ENCODE measurements around the gene ACTN2. TPM values are rescaled to one million over a fixed set of nuclear protein-coding genes. Genes with fewer than 3 reads are reported as not detected.

Gene ACTN2
- total RNA-seq, 2 donors from 2014 or later: 0.37 to 0.50 TPM

GRCh38 chr1:236686815-236687160 lies 489 bp downstream of the ACTN2 start:
- peaks cover 8 to 9% of the 10 kb centered on the region in 2 donors for H3K36me3 Mint-ChIP-seq
- ATAC-seq: peak in 1 of 2 donors; percentile 12

GRCh38 chr1:236687273-236687672 lies 974 bp downstream of the ACTN2 start:
- Mint-ChIP-seq H3K36me3 (peaks cover 8 to 9% of the 10 kb centered on the region in 2 donors), H3K9me3 (peaks cover 7% of the 10 kb centered on the region in 2 donors), H3K27ac (no peak overlapping the region)
- DNase-seq (ENCODE audit: low spot score in 2 of 2): no peak
- ATAC-seq: no peak

More at GRCh38 chr1:236686815-236687160, 489 bp downstream of the ACTN2 start:
- DNase-seq (ENCODE audit: low spot score in 2 of 2): no peak
- H3K27ac Mint-ChIP-seq: no peak overlapping the region
- H3K9me3 Mint-ChIP-seq: peaks cover 7% of the 10 kb centered on the region in 2 donors

- peaks cover 7% of the 10 kb centered on the region in 2 donors for H3K9me3 Mint-ChIP-seq
- ATAC-seq (no peak), DNase-seq (ENCODE audit: low spot score in 2 of 2) (no peak)
- peaks cover 8 to 9% of the 10 kb centered on the region in 2 donors for H3K36me3 Mint-ChIP-seq
- H3K27ac Mint-ChIP-seq: no peak overlapping the region
These were observed 2.4 kb downstream of the ACTN2 start for GRCh38 chr1:236688705-236689104.

GRCh38 chr1:236689713-236690569 lies 3.6 kb downstream of the ACTN2 start:
- peak in 1 of 2 donors; percentile 34 for ATAC-seq
- no peak for DNase-seq (ENCODE audit: low spot score in 2 of 2)
- Mint-ChIP-seq H3K36me3 (peaks cover 8 to 9% of the 10 kb centered on the region in 2 donors), H3K9me3 (peaks cover 7% of the 10 kb centered on the region in 2 donors), H3K27ac (no peak overlapping the region)

- ATAC-seq: no peak
- Mint-ChIP-seq H3K36me3 (no peaks in the 10 kb centered on the region), H3K9me3 (no peaks in the 10 kb centered on the region), H3K27ac (no peak overlapping the region)
- DNase-seq (ENCODE audit: low spot score in 2 of 2): no peak
These were observed 5.0 kb downstream of the ACTN2 start for GRCh38 chr1:236691348-236691747.

DNA sequence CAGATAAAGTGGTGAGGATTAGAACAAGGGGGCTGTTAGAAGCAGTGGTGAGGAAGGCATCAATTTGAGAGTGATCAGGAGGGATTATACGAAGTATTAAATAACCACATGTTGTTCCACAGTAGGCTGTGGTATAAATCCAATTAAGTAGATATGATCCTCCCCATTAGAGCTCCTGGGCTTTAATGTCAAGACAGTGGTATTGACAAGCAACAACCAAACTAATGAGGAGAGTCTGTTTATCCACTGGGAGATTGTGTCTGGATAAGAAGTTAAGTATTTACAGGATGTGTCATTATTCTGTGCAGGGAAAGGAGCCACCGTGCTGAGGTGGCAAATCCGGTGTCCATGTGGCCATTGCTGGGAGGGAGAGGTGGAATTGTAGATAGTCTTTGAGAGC lies 5.8 kb downstream of the ACTN2 start:
- H3K27ac Mint-ChIP-seq: no peak overlapping the region
- no peak for DNase-seq (ENCODE audit: low spot score in 2 of 2)
- H3K9me3 Mint-ChIP-seq: no peaks in the 10 kb centered on the region
- H3K36me3 Mint-ChIP-seq: no peaks in the 10 kb centered on the region
- no peak for ATAC-seq

DNA sequence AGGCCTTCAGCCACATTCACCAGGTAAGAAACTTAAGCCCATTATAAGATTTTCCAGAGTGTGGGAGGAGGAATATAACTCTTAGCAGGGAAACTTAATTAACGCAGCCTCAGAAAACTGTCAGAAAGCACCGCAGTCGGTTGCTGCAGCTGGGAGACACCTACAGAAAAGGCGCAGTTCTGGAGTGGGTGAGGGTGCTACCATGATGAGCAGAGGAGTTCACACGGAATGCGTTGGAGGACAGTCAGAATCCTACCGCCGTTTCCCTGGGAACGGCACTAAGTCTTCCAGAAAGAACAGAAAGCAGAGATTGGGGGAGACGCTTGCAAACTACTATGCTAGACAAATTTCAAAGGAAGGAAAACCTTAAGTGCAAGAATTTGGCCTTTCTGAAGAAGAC lies 6.4 kb downstream of the ACTN2 start:
- no peaks in the 10 kb centered on the region for H3K36me3 Mint-ChIP-seq
- no peak overlapping the region for H3K27ac Mint-ChIP-seq
- DNase-seq (ENCODE audit: low spot score in 2 of 2) (no peak), ATAC-seq (no peak)
- no peaks in the 10 kb centered on the region for H3K9me3 Mint-ChIP-seq

- Mint-ChIP-seq H3K36me3 (no peaks in the 10 kb centered on the region), H3K27ac (no peak overlapping the region), H3K9me3 (no peaks in the 10 kb centered on the region)
- ATAC-seq (no peak), DNase-seq (ENCODE audit: low spot score in 2 of 2) (no peak)
These were observed 13.1 kb downstream of the ACTN2 start for GRCh38 chr1:236699366-236699765.

- ATAC-seq (no peak), DNase-seq (ENCODE audit: low spot score in 2 of 2) (no peak)
- Mint-ChIP-seq H3K9me3 (no peaks in the 10 kb centered on the region), H3K36me3 (no peaks in the 10 kb centered on the region), H3K27ac (no peak overlapping the region)
These were observed 14.6 kb downstream of the ACTN2 start for GRCh38 chr1:236700903-236701302.

DNA sequence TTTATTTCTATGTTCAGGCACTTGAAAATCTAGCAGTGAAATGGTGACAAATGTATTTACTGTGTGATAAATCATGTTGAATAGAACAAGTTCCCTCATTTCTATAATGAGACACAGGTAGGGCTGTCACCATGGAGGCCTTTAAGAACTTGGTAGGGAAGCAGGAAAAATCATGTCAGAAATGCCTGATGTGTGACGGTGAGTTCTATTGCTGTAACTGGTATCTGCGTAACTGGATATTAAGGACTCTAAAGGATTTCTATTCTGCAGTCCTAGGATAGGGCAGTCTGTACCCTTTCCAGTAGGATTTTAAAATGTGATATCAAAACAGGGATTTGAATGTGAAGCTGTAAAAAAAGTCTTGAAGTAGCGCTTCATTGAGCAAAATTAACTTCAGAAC lies 15.5 kb downstream of the ACTN2 start:
- DNase-seq (ENCODE audit: low spot score in 2 of 2): no peak
- Mint-ChIP-seq H3K9me3 (no peaks in the 10 kb centered on the region), H3K36me3 (no peaks in the 10 kb centered on the region), H3K27ac (no peak overlapping the region)
- ATAC-seq: no peak

DNA sequence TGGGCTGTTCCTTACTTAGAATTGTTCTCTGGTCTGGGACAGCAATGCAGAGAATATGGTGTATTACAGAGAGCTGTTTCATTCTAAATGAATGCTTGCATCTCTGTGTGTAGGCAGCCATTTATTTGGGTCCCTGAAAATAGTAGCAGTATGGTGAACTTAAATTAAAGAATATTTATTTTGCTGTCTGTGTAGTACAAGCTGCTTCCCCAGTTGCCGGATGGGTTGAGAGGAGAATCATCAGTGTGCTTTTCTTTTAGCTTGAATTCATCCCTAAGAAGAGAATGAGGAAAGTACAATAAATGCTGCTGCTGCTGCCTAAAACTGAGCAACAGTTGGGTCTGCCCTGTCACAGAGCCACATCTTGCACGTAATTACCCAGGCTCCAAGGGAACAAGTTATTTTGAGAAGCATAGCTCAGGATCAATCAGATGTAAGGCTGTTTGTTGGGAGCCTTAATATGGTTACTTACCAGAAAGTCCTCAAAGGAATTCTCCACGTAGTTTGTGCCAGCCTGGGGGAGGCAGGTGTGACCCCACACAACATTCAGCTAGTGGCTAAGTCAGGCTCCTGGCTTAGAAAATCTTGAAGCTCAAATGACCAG lies 16.6 kb downstream of the ACTN2 start:
- H3K36me3 Mint-ChIP-seq: no peaks in the 10 kb centered on the region
- ATAC-seq (no peak), DNase-seq (ENCODE audit: low spot score in 2 of 2) (no peak)
- H3K27ac Mint-ChIP-seq: no peak overlapping the region
- no peaks in the 10 kb centered on the region for H3K9me3 Mint-ChIP-seq

DNA sequence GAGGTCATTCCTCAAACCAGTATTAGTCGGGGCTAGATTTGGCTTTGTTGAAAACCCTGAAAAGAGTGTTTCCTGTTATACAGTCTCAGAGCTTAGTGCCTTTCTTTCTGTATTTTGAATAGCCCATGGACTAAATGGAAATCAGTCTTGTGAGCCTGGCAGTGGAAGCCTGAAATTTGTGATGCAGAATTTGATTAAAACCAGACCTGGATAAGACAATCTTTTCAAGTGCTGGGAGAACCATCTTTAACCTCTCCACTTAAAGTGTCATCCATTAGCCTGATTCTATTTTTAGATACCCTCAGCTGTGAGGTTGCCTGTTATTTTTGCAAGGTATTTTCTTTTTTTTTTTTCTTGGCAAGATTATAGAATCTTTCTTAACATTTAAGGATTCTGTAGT lies 19.5 kb downstream of the ACTN2 start:
- no peaks in the 10 kb centered on the region for H3K9me3 Mint-ChIP-seq
- ATAC-seq (no peak), DNase-seq (ENCODE audit: low spot score in 2 of 2) (no peak)
- no peaks in the 10 kb centered on the region for H3K36me3 Mint-ChIP-seq
- H3K27ac Mint-ChIP-seq: no peak overlapping the region

GRCh38 chr1:236706183-236706582 lies 19.9 kb downstream of the ACTN2 start:
- H3K27ac Mint-ChIP-seq: no peak overlapping the region
- DNase-seq (ENCODE audit: low spot score in 2 of 2): no peak
- no peaks in the 10 kb centered on the region for H3K9me3 Mint-ChIP-seq
- no peak for ATAC-seq
- H3K36me3 Mint-ChIP-seq: no peaks in the 10 kb centered on the region

GRCh38 chr1:236710328-236710892 lies 24.1 kb downstream of the ACTN2 start:
- Mint-ChIP-seq H3K36me3 (no peaks in the 10 kb centered on the region), H3K27ac (no peak overlapping the region), H3K9me3 (no peaks in the 10 kb centered on the region)
- ATAC-seq: no peak
- DNase-seq (ENCODE audit: low spot score in 2 of 2): no peak

DNA sequence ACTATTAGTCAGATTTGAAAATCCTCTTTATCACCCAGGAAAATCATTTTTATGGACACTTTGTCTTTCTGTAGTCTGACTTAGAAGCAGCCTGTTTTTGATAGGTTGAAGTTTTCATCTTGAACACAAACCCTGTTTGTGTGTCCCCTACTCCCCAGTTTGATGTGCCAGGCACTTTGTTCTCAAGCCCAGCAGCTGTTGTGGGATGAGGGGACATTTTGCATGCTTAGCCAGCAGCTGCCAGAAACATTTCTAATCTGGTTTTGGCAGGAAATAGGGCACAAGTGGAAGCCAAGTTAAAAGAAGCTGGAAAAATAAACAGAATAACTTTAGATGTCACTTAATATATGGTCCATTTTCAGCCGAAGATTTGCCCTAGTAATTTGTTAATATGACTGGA lies 29.9 kb downstream of the ACTN2 start:
- Mint-ChIP-seq H3K36me3 (no peaks in the 10 kb centered on the region), H3K27ac (no peak overlapping the region), H3K9me3 (no peaks in the 10 kb centered on the region)
- DNase-seq (ENCODE audit: low spot score in 2 of 2) (no peak), ATAC-seq (no peak)

DNA sequence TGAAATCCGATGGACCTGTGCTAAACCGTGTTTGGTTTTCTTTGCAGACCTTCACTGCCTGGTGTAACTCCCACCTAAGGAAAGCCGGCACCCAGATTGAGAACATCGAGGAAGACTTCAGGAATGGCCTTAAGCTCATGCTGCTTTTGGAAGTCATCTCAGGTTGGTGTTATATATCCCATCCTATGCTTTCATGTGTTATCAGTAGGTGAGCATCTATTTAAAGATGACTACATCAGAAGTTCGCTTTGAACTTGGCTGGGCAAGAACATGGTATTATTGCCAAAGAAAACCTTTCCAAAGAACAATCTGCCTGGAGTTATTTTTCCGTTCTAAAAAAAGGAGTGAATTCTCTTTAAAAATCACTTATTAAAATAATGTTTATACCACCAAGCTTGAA lies 31.5 kb downstream of the ACTN2 start:
- DNase-seq (ENCODE audit: low spot score in 2 of 2) (no peak), ATAC-seq (no peak)
- Mint-ChIP-seq H3K9me3 (no peaks in the 10 kb centered on the region), H3K36me3 (no peaks in the 10 kb centered on the region), H3K27ac (no peak overlapping the region)

GRCh38 chr1:236718328-236718727 lies 32.0 kb downstream of the ACTN2 start:
- DNase-seq (ENCODE audit: low spot score in 2 of 2) (no peak), ATAC-seq (no peak)
- no peaks in the 10 kb centered on the region for H3K36me3 Mint-ChIP-seq
- no peaks in the 10 kb centered on the region for H3K9me3 Mint-ChIP-seq
- no peak overlapping the region for H3K27ac Mint-ChIP-seq

DNA sequence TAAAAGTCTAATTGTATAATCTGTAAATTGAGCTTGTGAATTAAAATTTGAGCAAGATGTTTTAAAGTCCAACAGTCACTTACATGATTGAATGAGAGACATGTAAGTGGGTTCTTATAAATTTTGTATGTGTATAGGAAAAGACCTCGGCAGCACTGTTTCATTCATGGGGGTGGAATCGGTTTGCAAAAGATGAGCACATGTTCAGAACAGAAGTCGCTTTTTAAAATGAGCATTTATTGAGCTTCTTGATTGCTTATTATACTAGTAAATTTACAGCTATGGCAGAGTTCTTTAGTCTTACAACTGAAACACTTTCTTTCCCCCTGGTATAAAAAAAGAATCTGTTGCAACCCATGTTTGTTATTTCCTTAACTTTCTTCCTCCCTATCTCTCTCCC lies 33.9 kb downstream of the ACTN2 start:
- no peak for ATAC-seq
- no peaks in the 10 kb centered on the region for H3K36me3 Mint-ChIP-seq
- no peaks in the 10 kb centered on the region for H3K9me3 Mint-ChIP-seq
- no peak overlapping the region for H3K27ac Mint-ChIP-seq
- no peak for DNase-seq (ENCODE audit: low spot score in 2 of 2)

Measured in activated naive CD4-positive, alpha-beta T cell treated with anti-CD3 and anti-CD28 coated beads, Interleukin-2, amount 50 U/mL, for 72 hours (primary cell).